WI38 (cell line): ENCODE results near the gene ATPAF2.

ENCODE experiments used
- H3K4me3 ChIP-seq: 2 replicates; pipeline ENCODE4 v1.5.1; 2011; ENCODE audit warnings: low read depth, mild to moderate bottlenecking, control low read depth, low read length
- CTCF ChIP-seq: IDR thresholded peaks from 2 replicates; pipeline ENCODE4 v1.5.1; 2012; ENCODE audit warnings: low read depth, mild to moderate bottlenecking, control low read depth, low read length

Gene ATPAF2

GRCh38 chr17:17987901-17988300, 51.1 kb downstream of the ATPAF2 start:
- H3K4me3 ChIP-seq, result no peak overlapping the region
- TF ChIP-seq CTCF, result no peak

- H3K4me3 ChIP-seq, result no peak overlapping the region
- no peak for TF ChIP-seq CTCF
Measured at GRCh38 chr17:17987187-17987896, 51.6 kb downstream of the ATPAF2 start.

- no peak overlapping the region for H3K4me3 ChIP-seq
- no peak for TF ChIP-seq CTCF
Measured at GRCh38 chr17:17985555-17985954, 53.4 kb downstream of the ATPAF2 start.

GRCh38 chr17:17985153-17985552, 53.8 kb downstream of the ATPAF2 start:
- no peak overlapping the region for H3K4me3 ChIP-seq
- no peak for TF ChIP-seq CTCF

GRCh38 chr17:17983776-17984175, 55.2 kb downstream of the ATPAF2 start:
- no peak overlapping the region for H3K4me3 ChIP-seq
- no peak for TF ChIP-seq CTCF

- no peak overlapping the region for H3K4me3 ChIP-seq
- TF ChIP-seq CTCF, result no peak
Measured at GRCh38 chr17:17983376-17983775, 55.6 kb downstream of the ATPAF2 start.

- TF ChIP-seq CTCF, result no peak
- H3K4me3 ChIP-seq, result no peak overlapping the region
Measured at GRCh38 chr17:17982801-17983200, 56.2 kb downstream of the ATPAF2 start.
